Endothelial cell of hepatic sinusoid (primary cell): ENCODE data around the gene SOCS6.

Experiments
- in situ Hi-C: cut with HindIII; loops from 2 replicates; pipeline ENCODE4 v1.10.0; 2017; ENCODE audit warnings: low sequenced_read_pairs

SOCS6 gene

DNA sequence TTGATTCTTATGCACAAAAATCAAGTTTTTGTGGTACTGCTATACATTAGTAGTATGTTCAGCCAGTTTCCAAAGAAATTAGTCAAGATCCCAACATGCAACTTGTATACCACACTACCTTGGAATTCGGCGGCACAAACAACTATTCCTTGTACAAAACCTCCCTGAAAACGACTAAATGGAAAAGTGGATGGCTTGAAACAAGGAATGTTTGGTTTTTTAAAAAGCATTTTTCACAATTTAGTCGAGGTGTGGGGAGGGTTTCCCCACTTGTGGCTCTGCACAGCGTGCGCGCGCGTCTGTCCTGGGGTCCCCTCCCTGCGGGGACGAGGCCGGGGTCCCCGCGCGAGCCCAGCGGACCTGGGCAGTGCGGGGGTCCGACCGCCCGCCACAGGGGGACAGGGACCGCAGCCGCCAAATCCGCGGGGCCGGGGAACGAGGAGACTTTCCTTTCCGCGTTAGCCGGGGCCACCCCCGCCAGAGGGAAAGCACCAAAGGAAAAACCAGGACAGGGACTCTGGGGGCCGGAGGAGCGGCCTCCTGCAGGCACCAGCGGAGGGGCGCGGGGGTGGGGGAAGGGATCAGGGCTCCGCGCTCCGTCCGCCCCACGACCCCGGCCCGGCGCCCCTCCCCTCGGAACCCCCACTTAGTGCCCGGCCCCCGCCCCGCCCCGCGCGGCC, 534 bp upstream of the SOCS6 start:
- in situ Hi-C loops, result no loop called here

DNA sequence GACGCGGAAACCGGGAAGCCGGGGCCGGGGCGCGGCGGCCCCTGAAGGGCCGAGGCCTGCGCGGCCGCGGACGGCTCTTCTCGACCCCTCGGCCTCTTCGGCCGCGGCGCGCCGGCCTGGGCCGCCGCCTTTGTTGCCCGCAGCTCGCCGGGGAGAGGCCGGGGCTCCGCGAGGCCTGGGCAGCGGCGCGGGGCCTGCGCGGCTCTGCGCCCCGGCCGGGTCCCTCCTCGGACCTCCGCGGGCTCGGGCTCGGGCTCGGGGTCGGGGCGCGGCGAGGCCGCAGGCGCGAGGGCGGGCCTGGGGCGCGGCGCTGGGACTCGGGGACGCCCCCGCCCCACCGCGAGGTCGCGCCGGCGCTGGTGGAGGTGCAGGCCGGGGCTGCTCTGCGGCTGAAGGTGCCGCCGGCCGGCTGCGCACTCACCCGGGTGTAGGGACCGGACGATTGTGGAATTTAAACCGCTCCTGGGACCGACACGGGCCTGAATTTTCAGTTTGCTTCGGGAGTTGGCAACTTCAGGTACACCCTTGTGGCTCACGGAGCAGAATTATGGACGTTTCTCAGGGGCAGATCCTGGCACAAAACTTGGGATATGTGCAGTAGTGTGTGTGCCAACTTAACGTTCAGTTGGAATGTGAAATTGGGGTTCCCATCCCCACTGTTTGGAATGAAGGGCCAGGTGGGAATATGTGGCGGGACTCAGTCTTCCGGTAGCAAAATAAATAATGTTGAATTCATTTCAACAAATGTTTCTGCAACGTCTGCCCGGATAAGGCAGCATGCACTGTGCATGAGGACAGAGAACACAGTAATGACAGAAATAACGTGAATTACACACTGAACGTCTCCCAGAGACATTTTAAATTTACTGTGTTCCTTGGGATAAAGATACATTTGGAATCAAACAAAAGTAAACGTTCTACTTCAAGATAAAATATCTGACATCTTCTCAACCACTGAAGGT, 787 bp downstream of the SOCS6 start:
- in situ Hi-C loops, result no loop called here

DNA sequence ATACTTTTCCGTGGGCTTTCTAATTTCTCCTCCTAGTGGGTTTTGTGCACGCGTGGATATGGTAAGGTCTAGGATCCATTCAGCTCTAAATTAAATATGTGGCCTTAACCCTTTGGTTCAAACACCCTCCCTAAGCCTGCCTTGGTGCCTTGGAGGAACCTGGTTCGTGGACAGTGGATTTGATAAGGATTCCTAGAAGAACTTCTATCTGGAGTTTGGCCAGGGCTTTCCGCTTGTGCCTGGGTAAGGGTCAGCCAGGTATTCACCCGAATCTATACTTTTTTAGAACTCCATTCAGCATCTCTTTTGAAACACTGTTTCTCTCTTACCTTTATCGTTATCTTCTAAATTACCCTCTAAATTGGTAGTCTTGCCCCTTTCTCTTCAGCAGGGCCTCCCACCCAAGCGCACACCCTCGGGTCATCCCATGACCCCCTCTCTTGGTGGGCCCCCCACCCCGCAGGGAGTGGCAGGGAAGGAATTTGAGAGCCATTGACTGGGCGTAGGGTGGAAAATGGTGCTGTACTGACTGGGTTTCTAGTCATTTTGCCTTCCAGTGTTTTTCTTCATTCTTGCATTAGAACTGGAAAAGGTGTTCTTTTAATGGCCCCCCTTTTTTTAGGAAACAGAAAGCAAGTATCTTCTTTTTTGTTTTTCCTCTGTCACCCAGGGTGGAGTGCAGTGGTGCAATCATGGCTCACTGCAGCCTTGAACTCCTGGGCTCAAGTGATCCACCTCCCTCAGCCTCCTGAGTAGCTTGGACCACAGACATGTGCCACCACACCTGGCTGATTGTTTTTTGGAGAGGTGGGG, 1.8 kb downstream of the SOCS6 start:
- in situ Hi-C loops, result no loop called here

DNA sequence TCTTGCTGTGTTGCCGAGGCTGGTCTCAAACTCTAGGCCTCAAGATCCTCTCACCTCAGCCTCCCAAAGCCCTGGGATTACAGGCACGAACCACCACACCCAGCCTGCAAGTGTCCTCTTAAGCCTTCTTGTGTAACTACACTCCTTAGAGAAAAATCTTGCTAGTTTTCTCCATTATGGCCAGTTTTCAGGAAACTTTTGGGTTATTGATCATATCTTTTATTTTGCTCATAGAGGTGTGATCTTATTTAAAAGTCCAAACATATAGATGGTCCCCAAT, 2.4 kb downstream of the SOCS6 start:
- in situ Hi-C loops, result no loop called here

DNA sequence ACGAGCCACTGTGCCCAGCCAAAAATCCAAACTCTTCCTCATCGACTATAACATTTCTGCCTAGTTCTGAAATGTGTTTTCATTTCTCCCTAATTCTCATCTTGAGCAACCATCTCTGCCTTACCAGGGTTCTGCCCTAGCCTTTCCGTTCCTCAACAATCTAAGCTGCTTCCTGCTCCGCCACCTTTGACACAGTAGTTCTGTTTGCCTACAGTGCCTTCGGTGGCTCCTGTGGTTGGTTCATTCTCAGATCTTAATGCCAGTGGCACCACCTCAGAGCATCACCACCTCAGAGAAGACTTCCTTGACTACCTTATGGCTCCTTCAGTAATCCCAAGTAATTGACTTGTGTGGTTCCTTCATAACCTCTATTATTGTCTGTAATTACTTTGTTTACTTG, 3.8 kb downstream of the SOCS6 start:
- in situ Hi-C loops, result no loop called here

DNA sequence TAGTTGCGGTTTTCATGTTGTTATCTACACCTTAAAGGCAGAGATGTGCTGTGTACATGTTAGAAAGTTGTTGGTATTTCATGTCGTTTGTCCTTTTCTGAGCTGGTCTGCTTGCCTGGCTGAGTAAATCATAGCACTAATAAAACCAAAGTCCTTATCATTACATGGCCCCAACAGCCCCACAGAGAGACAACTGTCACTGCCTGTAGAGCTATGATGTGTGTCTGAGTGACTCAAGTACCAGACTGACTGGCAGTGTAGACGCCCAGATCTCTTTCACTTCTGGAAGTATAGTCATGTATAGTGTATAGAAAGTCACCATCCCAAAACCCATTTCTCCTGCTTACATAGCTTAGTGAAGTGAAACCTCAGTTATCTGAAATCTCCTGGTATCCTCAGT, 4.3 kb downstream of the SOCS6 start:
- in situ Hi-C loops, result no loop called here

DNA sequence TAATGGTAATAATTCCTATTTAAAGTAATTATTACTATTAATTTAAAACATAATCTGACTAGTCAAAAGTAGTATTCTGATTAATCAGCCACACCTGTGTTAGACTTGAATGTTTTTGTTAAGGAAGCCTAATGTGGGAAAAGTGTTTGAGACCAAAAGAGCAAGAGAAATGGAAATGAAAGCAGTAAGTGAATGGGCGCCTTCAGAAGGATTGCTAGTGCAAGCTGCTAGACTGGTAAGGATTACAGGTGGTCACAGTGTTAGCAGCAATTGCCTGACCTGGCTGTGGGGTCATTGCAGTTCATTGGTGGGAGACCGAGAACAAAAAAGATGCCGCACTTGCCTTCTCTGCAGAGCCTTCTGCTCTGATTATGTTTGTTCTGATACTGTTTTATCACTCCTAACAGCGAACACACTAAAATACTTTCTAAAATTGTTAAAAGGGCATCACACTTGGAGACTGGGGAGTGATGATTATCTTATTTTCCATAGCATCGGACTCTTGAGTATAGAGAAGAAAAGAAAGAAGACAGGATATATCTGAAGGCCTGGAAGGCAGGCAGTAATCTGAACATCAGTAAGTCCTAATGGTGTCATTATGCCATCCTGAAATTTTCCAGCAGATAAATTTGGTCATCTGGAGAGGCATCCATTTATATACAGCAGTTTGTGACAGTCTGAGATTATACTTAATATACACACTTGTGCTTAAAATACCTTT, 5.8 kb downstream of the SOCS6 start:
- in situ Hi-C loops, result no loop called here

DNA sequence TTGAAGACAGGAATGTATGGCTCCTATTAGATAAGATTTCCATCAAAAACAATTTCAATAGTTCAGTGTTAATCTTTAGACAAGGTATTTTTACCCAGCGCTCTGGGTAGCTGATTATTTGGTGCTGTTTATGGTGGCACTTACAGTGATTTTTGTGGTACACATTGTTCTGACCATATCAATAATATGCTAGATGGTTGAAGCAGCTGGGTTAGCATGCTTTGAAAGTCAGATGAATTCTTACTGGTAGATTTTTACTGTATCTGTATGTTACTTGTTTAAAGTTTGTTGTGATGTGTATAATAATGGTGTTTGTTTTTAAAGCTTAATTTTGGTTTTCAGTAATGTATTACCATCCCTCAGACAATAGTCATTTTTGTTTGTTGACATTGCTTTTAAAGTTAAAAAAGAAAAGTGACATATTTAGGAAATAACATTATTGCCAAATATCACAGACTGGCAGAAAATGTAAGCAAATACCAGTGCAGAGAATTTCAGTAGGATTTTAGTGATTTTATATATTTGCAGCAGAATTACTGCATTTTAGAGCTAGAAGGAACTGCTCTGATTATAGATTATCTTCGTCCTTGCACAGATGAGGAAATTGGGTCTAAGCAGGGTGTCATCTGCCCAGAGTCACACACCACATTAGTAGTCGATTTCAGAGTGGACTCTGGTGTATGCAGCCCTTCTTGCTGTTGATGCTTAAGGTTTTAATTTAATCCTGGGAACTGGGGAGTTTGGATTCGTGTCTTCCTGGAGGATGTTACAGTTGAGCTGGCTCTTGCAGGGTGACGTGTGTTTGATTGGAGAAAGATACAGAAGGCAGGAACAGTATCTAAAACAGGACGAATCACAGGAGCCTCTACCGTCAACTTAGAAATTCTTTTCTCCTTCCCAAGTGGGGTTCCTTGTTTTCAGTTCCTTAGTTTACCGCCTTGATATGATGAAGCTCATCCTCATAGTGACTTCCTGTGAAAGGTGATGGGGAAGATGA, 6.6 kb downstream of the SOCS6 start:
- in situ Hi-C loops, result no loop called here

DNA sequence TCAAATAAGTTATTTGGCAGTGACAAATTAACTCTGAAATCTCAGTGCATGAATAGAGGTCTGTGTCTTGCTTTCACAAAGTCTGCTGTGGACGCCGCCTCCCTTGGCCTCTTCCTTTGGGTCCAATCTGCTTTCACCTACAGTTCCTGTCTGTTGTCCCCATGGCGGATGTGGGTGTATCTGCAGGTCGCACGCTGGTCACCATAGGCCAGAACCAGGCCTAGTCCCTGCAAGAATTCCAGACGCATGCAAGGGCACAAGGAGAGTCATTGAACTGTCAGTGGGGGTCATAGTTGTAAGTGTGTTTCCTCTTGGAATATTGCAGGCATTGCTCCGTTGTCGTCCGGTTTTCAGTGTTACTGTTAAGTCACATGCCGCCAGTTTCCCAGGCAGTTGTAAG, 7.4 kb downstream of the SOCS6 start:
- in situ Hi-C loops, result no loop called here

DNA sequence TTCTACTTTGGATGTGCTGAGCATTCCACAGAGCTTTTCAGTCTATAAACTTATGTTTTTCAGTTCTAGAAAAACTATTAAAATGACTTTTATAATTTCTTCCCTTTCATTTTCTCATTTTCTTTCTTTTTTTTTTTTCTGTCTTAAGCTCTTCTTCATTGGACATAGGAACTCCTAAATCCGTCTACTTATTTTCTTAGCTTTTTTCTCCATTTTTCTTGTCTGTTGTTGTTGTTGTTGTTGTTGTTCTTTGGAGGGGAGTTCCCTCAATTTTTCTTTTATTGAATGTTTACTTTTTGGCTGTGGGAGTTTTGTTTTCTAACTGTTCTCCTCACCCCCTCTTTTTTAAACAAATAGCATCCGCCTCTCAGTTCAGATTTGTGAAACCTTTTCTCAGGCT, 7.9 kb downstream of the SOCS6 start:
- in situ Hi-C loops, result no loop called here

DNA sequence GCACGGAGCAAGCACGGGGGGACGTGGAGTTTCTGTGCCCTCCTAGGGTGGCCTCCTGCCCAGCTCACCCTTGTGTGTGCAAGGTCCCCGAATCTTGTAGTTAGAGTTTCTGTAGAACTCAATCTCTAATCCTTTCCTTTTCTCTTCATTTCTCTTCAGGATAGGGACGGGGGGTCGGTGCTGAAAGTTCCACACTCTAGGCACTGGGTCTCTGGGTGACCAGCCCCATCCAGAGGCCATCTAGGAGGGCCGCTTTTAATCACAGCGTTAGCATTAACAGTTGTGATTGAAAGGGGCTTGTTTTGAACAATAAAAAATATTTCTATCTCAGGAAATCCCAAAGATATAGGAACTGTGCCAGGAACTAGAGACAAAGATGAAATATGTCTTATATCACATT, 10.5 kb downstream of the SOCS6 start:
- in situ Hi-C loops, result no loop called here

DNA sequence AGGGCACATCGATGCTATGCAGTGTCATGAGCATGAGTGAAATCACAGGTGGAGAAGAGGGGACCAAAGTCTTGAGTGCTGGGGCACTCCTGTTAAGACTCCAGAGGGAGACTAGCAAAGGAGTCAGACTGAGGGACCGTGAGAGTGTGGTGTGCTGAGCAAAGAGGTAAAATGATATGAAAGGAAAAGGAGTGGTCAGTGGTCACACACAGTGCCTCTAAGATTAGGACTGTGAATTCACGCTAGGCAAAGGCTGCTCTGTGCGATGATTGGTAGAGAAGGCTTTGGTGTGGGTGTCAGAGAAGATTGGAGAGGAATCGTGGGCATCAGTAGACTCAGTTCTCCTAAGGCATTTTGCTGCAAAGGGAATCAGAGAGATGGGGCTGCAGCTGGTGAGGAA, 12.8 kb downstream of the SOCS6 start:
- in situ Hi-C loops, result no loop called here

DNA sequence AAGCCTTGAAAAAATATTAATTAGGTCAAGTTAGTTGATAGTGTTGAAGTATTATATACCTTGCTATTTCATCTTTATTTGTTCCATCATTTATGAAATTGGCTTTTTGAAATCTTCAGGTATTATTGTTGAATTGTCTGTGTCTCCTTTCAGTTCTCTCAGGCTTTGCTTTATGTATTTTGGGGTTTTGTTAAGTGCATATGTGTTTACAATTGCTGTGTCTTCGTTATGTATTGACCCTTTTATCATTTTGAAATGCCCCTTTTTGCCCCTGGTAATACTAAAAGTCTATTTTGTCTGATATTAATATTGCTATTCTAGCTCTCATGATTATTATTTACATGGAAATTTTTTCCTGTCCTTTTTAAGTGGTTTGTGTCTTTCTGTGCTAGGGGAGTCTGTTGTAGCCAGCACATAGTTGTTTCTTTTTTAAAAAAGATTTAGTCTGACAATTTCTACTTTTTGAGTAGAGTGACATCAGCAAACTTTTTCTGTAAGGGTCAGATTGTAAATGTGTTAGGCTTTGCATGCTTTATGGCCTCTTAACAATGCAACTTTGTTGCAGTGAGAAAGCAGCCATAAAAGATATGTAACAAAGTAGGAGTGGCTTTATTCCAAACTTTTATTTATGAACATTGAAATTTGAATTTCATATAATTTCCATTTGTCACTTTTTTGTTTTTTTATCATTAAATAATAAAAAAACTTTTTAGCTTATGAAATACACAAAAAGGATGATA, 19.9 kb downstream of the SOCS6 start:
- in situ Hi-C loops, result loop anchor here (5.0 kb wide), 1 partner anchor 49 kb away; no protein-coding TSS in a partner anchor

DNA sequence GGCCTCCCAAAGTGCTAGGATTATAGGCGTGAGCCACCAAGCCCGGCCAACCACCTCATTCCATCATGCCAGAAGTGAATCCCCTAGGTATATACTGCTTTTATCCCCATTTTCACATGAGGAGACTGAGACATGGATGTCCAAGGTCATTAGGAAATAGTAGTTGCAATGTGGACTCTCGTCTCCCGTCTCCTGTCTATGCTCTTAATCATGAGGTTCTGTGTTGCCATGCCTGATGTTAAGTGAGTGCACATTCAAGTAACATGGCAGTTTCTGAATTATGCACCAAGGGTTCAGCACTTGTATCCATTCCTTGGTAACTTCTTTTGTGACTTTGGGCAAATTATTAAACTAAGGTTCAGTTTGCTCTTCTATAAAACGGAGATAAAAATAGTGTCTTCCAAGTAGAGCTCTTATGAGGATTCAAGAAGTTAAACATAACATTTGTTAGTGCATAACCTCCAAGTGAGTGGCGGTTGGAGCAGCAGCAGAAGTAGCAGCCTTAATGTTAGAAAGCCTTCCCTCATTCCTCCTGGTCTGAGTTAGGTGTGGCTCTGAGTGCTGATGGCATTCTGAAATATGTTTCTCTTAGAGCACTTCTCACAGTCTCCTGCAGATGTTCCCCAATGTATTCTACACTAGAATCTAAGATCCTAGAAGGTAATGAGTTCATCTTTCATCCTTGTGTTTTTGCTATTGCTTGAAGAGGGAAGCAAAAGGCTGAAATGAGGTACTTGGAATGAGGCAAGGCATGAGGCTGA, 21.9 kb downstream of the SOCS6 start:
- in situ Hi-C loops, result no loop called here

DNA sequence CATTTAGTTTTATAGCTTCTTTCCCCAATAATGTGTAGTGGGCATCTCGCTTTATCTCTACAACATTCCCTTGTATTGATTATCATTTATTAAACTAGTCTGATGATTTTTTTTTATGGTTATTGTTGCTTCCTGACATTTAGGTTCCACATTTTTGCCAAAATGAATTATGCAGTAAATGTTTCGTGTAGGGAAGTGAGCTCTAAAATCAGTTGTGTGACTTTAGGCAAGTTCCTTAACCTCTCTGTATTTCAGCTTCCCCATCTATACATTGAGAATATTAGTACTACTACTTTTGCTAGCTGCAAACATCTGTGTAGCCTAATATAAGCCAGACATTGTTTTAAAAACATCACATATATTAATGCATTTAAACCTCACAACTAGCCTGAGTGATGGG, 22.9 kb downstream of the SOCS6 start:
- in situ Hi-C loops, result no loop called here

DNA sequence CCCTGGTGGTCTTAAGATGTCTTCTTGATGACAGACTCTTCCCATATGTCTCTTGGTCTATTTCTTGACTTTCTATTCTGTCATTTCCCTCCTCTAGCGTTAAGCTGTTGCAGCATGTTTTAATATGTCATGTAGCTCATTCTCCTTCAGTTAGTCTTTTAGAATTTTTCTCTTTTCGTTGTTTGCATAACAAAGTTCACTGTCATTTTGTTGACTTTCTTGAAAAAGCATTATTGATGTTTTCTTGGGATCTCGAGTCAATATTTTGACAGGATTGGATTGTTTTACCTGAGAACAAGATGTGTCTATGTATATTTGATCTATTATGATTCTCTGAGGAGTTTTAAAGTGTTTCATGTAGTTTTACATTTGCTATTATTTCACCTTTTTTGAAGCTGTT, 24.8 kb downstream of the SOCS6 start:
- in situ Hi-C loops, result no loop called here

DNA sequence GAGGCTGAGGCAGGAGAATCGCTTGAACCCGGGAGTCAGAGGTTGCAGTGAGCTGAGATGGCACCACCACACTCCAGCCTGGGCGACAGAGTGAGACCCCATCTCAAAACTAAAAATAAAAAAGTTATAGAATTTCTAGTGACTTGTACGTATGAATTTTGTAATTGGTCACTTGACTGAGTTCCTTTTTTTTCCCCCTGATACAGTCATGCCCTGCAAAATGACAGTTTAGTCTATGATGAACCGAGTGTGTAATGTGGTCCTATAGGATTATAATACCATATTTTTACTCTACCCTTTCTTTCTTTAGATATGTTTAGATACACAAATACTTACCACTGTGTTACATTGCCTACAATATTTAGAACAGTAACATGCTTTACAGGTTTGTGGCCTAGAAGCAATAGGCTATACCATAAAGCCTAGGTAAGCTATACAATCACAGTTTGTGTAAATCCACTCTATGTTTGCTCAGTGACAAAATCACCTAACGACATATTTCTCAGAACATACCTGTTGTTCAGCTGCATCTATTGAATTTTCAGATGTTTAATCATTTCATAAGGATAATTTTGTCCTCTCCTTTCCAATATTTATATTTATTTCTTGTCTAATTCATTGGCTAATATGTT, 25.4 kb downstream of the SOCS6 start:
- in situ Hi-C loops, result no loop called here

DNA sequence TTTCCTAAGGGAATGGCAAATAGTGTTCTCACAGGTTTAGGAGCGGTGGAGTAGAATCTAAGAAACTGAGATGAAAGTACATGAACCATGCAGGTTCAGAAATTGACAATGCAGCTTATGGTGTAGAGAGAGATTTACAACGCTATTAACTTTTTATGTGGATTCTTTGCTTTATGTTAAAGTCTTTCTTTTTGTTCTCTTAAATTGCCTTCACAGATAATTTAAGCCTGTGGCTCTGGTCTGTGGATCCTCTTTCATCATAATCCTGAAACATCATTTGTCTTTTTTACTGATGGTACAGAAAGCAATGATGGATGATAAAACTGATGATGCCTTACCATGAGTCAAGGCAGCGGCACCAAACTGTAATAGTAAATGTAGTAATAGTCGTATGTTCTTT, 30.3 kb downstream of the SOCS6 start:
- in situ Hi-C loops, result no loop called here
